DMS79 (cell line): Measurements from ENCODE around the gene KCNS1.

Experiments
- DNase-seq: peaks from one replicate; lab custom pipeline; 2025; lab: John Stamatoyannopoulos, UW

Gene KCNS1

DNA sequence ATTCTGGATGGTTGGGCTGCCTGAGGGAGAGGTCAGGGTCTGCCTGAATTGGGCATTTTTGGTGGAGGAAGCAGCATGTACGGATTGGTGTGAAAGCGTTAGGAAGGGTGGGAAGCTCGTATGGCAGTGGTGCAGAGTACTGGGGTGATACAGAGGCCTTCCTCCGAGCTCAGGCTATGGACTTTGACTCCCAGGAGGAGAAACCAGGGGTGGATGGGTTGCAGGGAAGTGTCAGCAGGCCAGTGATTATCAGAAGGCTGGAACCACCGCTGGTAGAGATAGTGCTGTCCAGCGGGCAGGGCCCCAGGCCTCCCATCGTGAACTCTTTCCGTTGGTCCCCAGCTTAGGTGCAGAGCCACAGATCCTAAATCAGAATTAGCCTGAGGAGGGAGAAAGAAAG is 8.7 kb upstream of the KCNS1 start:
- no peak for DNase-seq

DNA sequence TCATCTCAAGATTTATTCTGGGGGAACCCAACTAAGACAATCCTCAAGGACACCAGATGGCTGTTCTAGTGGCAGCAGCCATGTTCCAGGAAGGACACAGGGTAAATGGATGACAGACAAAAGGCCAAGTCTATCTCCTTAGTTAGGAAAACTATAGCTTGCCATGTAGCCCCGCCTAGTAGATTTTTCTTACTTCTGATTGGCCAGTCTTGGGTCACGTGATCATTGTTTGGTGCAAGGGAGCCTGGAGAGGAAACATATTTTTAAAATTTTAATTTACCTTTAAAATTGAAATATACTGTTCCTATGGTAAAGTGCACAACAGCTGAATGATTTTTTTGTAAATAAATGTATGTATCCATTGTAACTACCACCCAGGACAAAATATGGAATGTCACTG is 4.4 kb upstream of the KCNS1 start:
- no peak for DNase-seq

DNA sequence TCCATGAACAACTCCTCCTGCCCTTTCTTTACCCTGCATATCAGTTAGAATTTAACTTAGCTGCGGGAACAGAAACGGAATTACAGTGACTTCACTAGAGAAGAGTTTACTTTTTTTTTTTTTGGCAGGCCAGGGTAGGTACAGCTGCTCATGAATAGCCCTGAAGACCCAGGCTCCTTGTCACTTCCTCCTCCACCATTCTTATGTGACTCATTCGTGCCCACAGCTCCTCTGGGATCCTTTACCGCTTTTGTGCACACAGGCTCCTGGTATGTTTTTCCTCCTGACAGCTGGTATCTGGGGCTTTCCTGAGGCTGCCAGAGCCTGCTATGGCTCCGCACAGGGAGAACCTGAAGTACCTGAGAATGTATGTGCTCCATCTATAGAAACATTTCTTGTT is 3.9 kb upstream of the KCNS1 start:
- DNase-seq = no peak

DNA sequence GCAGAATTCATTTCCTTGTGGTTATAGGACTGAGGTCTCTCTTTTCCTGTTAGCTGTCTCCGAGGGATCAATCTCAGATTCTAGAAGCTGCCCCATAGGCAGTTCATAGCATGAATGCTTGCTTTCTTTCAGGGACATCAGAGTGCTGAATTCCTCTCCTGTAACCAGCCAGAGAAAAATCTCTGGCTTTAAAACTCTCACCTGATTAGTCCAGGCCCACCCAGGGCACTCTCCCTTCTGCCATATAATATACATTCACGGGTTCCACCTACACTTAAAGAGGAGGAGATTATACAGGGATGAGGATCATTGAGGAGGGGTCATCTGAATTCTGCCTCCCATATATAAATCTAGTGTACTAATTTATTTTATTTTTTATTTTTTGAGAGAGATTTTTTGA is 2.1 kb upstream of the KCNS1 start:
- DNase-seq = no peak

DNA sequence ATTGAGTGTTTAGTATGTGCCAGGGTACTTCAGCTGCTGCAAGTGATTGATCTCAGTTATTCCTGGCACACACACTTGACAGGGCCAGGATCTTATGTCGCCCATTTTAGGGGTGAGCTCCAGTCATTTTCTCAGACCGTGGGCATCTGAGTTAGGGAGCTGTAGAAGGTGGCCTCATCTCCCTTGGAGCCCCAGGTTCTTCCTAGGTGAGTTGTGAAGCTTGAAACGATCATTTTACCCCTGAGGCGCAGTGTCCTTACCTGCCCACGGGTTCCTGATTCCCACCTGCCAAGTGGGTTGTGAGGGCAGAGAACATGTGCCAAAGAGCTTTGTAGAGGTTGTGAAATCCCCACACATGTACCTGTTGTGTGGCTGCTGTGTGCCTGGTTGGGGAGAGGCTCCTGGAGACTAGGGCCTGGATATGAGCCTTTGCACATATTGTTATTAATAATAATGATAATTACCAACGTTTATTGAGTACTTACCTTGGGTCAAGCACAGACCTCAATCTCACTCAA is 465 bp upstream of the KCNS1 start:
- no peak for DNase-seq

DNA sequence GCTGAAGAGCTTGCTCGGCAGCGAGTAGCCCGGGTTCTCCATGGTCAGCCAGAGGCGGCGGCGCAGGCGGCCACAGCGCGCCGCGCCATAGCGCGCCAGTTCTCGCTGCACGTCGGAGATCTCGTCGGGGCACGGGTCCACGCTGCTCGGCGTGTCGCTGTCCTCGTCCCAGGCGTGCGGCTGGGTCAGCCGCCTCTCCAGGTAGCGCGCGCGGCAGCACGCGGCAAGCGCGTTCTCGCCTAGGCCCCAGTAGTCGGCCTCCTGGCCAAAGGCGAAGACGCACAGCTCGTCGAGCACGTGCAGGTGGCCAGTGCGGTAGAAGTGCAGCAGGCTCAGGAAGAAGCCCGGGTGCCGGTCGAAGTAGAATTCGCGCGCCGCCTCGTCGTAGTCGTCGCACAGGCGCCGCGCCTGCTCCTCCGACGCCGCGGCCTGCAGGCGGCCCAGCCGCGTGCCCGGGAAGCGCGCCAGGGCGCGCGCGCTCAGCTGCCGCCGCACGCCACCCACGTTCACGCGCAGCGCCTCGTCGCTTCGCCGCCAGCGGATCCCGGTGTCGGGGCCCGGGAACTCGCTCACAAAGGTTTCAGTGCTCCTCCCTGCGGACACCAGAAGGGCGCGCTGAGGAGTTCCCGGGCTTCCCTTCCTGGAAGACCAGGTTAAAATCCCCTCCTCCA is 2.7 kb downstream of the KCNS1 start:
- no peak for DNase-seq

DNA sequence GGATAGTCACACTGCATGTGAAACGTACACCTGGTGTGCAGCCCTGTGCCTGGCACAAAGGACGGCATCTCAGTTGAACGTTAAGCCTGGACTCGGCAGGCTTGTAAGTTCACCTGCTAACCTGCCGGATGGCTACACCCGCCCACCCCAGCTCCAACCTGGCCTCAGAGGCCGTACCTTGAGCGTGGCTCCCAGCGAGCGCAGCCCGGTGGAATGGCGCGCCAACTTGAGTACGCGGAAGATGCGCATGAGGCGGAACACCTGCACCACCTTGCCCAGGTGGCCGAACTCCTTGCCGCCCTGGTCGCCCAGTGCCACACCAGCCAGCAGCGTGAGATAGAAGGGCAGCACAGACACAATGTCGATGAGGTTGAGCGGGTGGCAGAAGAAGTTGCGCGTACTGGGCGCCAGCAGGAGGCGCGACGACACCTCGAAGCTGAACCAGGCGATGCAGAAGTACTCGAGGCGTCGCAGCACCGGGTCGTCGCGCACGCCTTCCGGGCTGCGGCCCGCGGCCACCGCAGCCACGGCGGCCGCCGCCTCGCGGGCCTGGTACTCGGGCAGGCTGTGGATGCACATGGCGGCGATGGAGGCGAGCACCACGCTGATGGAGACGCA is 3.3 kb downstream of the KCNS1 start:
- DNase-seq = no peak

DNA sequence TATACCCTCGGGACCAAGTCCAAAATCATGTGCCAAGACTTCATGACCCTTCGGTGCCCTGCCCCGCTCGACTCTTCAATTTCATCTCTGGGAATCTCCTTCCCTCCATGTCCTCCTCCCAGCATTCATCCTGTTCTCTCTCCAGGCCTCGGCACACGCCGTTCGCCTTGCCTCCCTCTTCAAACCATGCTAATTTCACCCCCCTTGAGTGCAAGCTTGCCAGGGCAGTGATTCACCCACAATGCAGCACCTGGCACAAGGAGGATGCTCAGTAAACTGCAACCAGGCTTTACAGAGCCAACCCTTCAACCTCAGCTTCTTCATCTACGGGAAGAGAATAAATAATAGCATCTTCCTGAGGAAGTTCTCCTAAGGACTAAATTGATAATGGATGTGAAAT is 4.1 kb downstream of the KCNS1 start:
- no peak for DNase-seq

DNA sequence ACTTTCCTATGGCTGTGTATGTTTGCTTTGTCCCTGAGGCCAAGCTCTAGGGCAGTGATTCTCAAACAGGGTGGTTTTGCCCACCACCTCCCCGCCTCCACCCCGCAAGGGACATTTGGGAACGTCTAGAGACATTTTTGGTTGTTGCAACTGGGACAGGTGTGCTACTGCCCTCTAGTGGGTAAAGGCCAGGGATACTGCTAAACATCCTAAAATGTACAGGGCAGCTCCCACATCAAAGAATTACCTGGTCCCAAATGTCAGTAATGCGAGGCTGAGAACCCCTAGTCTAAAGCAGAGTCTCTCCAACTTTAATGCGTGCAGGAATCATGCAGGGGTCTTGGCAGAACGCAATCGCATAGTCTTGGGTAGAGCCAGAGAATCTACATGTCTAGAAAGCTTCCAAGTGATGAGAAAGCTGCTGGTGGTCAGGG is 5.1 kb downstream of the KCNS1 start:
- DNase-seq = no peak

DNA sequence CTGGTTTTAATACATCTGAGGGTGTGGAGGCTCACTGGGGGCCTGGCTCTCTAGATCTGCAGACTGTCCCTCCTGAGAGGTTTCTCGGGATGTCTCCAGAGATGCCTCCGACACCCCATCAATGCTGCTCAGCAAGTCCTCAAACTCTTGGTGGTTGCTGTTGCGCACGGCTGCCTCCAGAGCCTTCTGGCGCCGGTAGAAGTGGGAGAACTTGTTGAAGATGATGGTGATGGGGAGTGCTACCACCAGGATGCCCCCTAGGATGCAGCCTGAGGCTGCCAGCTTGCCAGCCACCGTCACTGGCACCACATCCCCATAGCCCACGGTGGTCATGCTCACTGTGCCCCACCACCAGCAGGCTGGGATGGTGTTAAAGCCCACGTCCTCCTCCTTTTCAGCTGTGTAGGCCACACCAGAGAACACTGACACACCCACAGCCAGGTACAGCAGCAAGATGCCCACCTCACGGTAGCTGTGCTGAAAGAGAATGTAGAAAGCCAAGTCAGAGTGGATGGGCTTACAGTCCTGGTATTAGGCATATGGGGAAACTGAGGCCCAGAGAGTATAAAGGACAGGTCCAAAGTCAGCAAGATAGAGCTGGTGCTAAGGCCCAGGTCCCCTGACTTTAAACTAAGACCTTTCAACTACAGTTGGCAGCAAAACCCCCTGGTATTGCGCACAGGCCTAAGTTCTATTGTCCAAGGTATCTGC is 5.9 kb downstream of the KCNS1 start:
- DNase-seq = no peak

DNA sequence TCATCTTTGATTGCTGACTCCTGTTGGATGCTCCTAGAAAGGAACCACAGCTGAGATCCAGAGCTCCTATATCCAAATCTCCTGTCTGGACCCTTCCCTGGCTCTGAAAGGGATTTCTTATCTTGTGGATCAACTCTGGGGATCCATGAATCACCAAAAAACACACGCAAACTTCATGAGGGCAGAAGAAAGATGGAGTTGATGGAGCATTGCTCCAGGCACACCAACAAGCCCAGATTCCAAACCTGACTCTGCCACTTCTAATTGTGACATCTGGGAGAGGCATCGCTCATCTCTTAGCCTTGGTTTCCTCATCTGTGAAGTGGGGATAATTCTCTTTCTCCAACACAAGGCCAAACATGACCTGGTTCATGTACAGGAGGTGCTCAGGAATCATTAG is 6.7 kb downstream of the KCNS1 start:
- no peak for DNase-seq

DNA sequence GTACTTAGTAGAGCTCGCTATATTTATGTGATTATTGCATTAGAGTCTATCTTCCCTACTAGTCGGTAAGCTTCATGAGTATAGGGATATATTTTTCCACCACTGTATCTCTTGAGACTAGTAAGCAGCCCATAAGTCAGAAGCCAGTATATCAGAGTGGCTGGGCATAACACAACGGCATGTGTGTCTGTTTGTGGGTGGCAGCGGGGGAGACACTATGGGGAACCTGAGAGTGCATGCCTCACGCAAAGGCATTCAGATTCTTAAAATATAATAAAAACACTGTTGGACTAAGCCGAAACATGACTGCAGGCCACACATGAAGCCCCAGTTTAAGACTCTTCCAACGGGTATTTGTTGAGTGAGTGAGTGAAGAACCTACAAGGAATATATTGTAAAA is 8.0 kb downstream of the KCNS1 start:
- DNase-seq = no peak

DNA sequence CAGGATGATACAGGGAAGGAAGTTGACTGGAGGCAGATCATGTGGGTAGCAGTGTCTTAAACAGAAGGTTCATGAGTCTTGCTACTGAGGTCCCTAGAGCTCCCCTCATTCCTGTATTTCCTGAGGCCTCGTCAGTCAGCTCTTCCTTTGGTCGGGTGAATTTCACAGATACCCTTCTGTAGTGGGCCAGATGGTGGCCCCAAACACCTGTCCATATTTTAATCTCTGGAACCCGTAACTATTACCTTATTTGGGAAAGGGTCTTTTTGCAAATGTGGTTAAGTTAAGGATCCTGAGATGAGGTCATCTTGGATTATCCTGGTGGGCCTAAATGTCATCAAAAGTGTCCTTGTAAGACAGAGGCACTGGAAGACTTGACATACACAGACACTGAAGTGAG is 9.6 kb downstream of the KCNS1 start:
- DNase-seq = no peak

DNA sequence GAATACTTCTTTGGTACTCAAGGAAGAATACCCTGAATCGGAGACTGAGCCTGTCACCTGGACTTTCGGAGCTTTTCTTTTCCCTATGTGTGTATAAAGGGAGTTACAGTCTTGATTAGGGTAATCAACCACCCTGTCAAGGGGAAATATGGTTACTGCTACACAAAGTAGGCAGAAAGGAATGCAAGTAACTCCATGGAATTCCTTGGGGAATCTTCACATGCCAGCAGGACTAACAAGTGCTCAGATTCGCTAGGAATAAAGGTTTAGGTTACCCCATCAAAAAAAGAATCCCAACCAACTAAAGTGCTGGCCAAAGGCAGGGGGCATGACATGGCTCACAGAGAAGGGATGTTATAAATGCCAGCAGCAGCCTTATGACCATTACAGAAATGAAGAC is 10.4 kb downstream of the KCNS1 start:
- no peak for DNase-seq

DNA sequence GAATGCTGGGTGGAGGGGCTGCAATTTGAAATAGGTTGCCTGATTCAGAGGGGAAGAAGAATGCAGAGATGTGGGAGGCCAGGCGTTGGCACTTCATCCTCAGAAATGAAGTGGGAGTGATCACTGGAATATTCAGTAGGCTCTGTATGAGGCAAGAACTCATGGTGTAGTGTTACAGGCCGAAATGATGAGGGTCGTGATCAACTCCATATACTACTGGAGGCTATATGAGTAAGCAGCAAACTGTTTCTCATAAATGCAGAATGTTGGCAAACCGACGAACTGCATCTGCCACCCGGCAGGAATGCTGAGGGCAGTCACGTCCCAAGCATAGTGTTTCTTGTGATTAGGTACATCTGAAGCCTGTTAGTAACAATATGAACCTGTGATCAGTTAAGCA is 12.7 kb downstream of the KCNS1 start:
- no peak for DNase-seq

DNA sequence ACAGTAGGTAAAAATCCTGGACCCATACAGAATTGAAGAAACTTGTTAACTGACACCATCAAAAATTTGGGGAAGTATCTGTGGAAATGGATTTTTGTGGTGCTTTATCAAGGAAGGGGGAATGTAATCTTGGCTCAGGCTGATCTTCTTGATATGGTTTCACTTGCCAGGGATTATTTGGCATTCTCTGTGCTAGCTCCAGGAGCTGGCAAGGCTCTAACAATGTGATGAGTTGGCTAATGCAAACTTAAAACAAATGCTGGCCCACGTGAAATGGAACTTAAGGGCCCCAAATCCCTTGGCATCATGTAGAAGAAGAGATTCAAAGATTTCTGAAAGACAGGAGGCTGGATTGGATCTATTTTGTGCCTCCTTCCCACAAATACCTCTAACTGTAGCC is 13.1 kb downstream of the KCNS1 start:
- DNase-seq = no peak

DNA sequence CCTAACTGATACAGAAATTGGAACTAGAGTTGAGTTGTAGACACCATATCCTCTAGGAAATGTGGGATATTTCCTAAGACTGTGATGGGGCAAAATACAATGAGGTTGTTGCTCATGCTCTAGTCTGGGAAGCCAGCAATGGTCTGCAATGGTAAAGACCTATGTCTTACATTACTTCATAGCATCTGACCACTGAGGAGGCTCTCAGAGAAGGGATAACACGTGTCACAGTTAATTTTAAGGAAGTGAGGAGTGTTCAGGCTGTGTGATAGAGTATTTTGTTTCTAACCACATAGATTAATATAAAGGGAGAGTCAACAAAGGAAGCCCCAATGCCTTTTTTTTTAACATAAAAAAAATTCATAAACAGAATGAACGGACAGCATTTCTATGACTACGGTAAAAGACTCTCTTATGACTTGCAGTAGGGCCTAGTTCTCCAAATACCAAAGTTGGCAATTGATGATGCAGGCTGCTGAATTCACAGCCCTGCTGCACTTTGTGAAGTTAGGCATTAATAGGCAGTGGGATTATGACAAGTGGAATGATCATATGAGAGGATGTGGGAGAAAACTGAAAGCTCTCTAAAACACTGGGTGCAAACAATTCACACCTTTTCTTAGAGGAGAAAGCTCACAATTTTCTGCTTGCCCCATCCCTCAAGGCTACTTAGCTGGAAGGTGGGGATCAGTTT is 13.7 kb downstream of the KCNS1 start:
- no peak for DNase-seq

DNA sequence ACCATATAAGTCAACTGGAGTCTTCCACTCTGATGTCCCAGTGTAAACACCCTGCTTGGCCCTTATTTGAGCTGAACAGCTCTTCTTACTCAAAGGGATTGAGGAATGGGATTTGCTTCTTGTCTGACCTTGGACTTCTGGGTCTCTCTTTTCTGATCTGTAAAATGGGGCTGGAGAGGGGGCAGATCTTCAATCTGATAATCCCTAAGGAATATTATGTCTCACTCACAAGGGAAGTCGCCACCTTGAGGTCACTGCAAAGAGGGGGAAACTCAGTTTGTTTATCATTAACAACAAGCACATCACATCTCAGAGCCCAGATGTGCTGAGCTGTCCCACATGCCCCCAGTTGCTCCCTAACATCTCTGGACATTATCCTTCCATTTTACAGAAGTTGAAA is 15.1 kb downstream of the KCNS1 start:
- DNase-seq = no peak

DNA sequence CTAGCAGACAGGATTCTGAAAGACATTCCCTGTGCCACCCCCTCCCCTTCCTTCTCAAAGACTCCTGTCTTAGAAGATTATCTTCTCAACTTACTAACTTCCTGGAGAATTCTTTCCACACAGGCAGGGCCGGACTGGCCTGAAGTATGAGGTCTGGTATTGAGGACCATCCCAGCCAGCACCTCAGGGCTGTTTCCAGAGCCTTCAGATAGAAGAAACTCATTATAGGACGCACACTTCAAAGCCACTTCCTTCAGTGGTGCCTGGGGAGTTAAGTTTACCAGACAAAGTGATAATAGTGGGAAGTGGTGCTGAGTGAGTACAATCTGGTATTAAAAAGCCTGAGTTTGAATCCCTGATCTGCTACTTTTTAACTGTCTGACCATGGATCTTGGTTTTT is 15.6 kb downstream of the KCNS1 start:
- no peak for DNase-seq

DNA sequence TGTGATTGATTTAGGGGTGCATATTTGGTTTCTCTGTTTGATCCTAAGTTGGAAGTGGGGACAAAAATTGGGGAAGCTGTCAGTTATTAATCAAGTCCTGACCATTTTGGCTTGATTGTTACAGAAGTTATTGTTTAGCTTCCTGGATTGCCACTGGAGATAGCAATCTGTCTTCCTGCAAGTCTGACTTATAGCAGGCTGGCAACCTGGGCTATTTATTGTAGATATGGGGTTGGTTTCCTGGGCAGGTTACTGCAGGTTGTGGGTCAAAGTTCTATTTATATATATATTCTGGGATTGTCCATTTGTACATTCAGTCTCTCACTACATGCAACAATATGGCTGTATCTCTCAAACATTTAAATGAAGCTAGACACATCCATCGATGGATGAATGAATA is 17.8 kb downstream of the KCNS1 start:
- no peak for DNase-seq

DNA sequence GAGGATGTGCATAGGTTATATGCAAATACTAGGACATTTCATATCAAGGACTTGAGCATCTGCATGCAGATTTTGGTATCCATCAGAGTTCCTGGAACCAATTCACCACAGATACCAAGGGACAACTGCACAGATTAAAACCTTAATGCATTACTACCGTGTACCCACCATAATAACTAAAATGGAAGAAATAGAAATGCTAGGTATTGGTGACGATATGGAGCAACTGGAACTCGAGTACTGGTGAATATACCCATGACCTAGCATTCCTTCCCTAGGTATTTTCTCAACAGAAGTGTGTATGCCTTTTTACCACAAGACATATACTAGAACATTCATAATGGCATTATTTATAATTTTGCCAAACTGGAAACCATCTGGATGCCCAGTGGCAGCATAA is 18.5 kb downstream of the KCNS1 start:
- DNase-seq = no peak

DNA sequence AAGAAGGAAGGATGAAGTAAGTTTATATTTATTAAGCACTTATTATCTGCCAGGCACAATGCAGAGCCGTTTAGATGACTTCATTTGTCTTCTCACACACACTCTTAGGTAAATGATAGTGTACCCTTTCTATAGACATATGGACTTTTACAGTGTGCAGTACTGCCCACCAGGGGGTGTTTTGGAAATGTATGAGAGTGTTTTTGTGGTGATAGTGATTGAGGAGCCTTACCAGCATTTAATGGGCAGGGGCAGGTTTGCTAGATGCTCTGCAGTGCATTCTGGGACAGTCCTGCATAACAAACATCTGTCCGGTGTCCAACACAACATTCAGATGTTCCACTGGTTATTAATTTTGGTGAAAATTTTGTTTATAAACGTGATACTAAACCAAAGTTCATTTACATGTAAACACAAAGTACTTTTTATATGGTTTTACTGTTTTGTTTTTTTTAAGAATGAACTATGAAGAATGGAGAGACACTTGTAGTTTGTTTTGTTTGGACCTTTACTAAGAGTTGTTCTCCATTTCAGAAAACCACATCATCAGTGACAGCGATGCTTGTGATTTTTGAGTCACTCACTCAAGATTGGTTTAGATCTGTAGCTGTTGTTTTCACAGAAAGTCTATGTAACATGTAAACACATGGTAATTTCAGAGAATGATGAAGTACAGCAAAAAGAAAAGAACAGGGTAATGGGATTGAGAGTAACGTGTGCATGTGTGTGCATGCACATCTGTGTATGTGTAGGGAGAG is 19.9 kb downstream of the KCNS1 start:
- no peak for DNase-seq
